Lower lobe of right lung (tissue), 2 donors: ENCODE data around the gene NUP35. TPM values are rescaled to one million over a fixed set of nuclear protein-coding genes. Genes with fewer than 3 reads are reported as not detected.

ENCODE experiments used
- ATAC-seq, 2 donors: fragments of 200-7000 bp; cut with Tn5 transposase; one replicate each; pipeline ENCODE4 v1.9.1; 2020 to 2022; ENCODE audit warnings: mild to moderate bottlenecking in 2 of 2, moderate library complexity in 2 of 2
- DNase-seq: peaks from one replicate; pipeline ENCODE4 v3.0.0-alpha.2; 2020
- H3K27ac ChIP-seq: fragments of 200-600 bp; one replicate; pipeline ENCODE4 v1.8.0; 2022
- H3K27me3 ChIP-seq: fragments of 200-600 bp; one replicate; pipeline ENCODE4 v1.8.0; 2022; ENCODE audit warnings: low read depth
- H3K36me3 ChIP-seq: fragments of 200-600 bp; one replicate; pipeline ENCODE4 v1.8.0; 2022; ENCODE audit warnings: mild to moderate bottlenecking
- H3K4me1 ChIP-seq: fragments of 200-600 bp; one replicate; pipeline ENCODE4 v1.8.0; 2022
- H3K4me3 ChIP-seq: fragments of 200-600 bp; one replicate; pipeline ENCODE4 v1.8.0; 2022; ENCODE audit warnings: mild to moderate bottlenecking
- H3K9me3 ChIP-seq: fragments of 200-600 bp; one replicate; pipeline ENCODE4 v1.8.0; 2022
- intact Hi-C: fragments of 100-400 bp; cut with DNase I; formaldehyde crosslinking; loops from one replicate; pipeline ENCODE4 v1.11.0; 2022
- total RNA-seq: library from RNA; stranded (reverse); fragmentation: NEBNext Ultra II Directional; extraction: Animal tissue kit (Norgen Biotek cat#: 25700); gene quantifications from one replicate; pipeline ENCODE4 v1.2.1, GENCODE V29; 2021
- TF ChIP-seq, protein P1 (sequence below): fragments of 200-600 bp; IDR thresholded peaks from one replicate; pipeline ENCODE4 v1.8.0; 2022; ENCODE audit warnings: antibody characterized with exemption, mild to moderate bottlenecking
- donor health status: DM: no; HTN: yes; CAD: no; lungs with severe emphysema.

The NUP35 gene
- total RNA-seq, 1 donor from 2014 or later, result 15.9 TPM

DNA sequence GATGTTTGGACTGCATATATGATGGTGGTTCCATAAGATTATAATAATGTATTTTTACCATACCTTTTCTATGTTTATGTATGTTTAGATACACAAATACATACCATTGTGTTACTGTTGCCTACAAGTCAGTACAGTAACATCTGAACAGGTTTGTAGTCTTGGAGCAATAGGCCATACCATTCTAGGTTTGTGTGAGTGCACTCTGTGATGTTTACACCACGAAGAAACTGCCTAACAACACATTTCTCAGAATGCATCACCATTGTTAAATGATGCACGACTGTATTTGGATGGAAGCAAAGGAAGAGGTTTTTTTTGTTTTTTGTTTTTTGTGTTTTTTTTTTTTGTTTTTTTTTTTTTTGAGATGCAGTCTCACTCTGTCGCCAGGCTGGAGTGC lies 36.2 kb upstream of the NUP35 start:
- no peaks in the 10 kb centered on the region for H3K9me3 ChIP-seq
- ATAC-seq, result no peak
- H3K4me3 ChIP-seq, result no peak overlapping the region
- no peak for DNase-seq
- H3K36me3 ChIP-seq, result no peaks in the 10 kb centered on the region
- intact Hi-C loops, result no loop called here
- no peaks in the 10 kb centered on the region for H3K27me3 ChIP-seq
- H3K4me1 ChIP-seq, result no peaks in the 10 kb centered on the region
- no peak overlapping the region for H3K27ac ChIP-seq
- TF ChIP-seq, protein P1, sequence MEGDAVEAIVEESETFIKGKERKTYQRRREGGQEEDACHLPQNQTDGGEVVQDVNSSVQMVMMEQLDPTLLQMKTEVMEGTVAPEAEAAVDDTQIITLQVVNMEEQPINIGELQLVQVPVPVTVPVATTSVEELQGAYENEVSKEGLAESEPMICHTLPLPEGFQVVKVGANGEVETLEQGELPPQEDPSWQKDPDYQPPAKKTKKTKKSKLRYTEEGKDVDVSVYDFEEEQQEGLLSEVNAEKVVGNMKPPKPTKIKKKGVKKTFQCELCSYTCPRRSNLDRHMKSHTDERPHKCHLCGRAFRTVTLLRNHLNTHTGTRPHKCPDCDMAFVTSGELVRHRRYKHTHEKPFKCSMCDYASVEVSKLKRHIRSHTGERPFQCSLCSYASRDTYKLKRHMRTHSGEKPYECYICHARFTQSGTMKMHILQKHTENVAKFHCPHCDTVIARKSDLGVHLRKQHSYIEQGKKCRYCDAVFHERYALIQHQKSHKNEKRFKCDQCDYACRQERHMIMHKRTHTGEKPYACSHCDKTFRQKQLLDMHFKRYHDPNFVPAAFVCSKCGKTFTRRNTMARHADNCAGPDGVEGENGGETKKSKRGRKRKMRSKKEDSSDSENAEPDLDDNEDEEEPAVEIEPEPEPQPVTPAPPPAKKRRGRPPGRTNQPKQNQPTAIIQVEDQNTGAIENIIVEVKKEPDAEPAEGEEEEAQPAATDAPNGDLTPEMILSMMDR, result no peak

DNA sequence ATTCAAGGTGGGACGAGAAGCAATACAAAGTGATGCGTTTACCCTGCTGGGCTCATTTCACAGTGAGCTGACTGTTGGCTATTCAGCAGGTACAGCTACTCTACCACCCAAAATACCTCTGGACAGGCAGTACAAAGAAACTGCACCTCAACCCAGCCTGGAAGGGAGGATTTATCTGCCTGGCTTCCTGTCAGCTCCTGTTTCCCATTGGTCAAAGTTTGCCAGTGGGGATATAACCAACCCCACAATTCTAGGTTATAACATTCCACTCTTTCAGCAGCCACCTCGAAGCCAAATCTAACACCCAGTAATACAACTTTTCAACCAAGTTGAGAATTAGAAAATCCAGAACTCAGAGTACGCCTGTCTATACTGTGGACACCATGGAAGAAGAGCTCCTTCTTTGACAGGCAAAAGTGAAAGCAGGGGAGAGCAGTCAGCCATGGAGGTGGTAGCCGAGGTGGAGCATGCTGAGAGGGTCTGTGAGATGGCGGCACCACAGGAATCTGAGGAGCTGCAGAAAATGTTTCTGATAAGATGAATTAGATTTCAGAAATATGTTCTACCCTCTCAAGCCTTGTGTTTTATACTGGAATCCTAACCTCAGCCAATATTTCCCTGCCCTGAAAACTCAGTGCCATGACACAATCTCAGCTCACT lies 34.9 kb upstream of the NUP35 start:
- no peak for ATAC-seq
- Histone ChIP-seq H3K4me3 (no peak overlapping the region), H3K9me3 (no peaks in the 10 kb centered on the region), H3K4me1 (no peaks in the 10 kb centered on the region), H3K27me3 (no peaks in the 10 kb centered on the region), H3K36me3 (no peaks in the 10 kb centered on the region), H3K27ac (no peak overlapping the region)
- intact Hi-C loops, result no loop called here
- DNase-seq, result no peak
- TF ChIP-seq, protein P1, result no peak

DNA sequence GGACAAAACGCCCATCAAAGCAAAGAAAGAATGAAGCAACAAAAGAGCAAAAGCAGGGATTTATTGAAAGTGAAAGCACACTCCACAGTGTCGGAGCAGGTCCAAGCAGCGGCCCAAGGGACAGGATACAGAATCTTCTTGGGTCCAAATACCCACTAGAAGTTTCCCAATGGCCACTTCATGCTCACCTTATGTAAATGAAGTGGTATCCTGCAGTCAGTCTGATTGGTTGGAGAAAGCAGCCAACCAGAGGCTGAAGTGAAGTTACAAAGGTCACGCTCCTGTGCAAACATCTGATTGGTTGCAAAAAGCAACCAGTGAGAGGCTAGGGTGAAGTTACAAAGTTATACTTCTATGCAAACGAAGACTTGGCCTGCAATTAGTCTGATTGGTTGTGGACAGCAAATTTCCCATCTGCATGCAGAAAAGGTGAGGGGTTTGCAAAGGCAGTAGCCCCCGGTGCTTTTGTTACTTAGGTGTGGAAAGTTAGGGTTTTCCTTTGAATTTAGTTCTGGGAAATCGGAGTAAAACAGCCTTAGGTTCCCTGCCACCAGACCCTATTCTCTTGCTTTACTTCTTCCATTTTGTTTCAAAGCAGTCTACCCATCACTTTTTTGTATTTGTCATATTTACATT lies 32.8 kb upstream of the NUP35 start:
- H3K27ac ChIP-seq, result peak overlapping the region; percentile 8

DNA sequence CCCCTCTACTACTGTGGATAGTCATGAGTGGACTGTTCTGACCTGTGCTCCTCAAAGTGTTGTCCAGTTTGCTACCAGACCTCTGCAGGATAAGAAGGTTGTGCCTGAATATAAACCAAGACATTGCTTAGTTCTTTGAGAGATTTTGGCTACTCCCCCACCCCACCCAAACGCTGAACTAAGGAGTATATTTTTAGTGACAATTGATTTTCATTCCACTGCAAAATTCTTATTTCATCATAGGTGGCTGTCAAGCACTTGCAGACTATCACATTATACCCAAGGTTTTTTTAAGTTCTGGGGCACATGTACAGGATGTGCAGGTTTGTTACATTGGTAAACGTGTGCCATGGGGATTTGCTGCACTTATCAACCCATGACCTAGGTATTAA lies 32.3 kb upstream of the NUP35 start:
- TF ChIP-seq, protein P1, result no peak
- Histone ChIP-seq H3K36me3 (no peaks in the 10 kb centered on the region), H3K27ac (no peak overlapping the region), H3K27me3 (no peaks in the 10 kb centered on the region), H3K4me1 (no peaks in the 10 kb centered on the region), H3K4me3 (no peak overlapping the region), H3K9me3 (no peaks in the 10 kb centered on the region)
- ATAC-seq (no peak), DNase-seq (no peak)
- intact Hi-C loops, result no loop called here

More for the DNA sequence above, 32.8 kb upstream of the NUP35 start:
- DNase-seq (no peak), ATAC-seq (no peak)
- Histone ChIP-seq H3K36me3 (no peaks in the 10 kb centered on the region), H3K9me3 (no peaks in the 10 kb centered on the region), H3K27me3 (no peaks in the 10 kb centered on the region), H3K4me3 (peak overlapping the region; percentile 21), H3K4me1 (no peaks in the 10 kb centered on the region)
- intact Hi-C loops, result no loop called here
- TF ChIP-seq, protein P1, result no peak

DNA sequence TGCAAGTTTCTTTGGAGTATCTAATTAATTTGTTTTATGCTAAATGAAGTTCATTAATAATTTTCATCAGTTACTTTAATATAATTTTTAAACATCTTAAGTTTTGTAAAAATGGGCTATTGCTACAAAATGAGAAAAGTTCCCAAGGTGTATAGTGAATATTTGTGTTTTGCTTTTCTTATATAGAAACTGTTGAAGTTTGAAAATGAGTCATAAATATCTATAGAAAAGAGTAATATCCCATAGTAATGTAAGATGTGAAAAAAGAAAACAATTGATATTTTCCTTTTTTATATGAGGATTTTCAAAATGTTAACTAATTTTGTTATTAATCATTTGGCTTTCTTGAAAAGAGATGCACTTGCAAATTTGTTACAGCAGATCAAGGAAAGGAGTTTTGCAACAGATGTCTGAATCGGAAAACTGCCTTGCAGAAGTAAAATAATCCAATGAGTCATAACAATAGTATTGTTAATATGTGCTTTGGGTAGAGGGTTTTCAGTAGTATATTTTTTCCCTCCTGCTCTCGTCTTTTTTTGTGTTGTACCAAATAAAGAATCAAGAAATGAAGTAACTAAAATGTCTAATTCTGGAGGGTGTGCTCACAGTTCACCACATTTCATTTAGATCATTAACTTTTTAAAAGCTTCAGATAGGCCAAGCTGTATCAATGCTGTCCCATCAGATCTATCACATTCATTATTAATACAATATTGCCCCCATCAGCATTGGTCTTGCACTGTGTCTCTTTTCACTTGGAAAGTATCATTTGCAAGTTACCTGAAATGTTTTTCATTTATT lies 30.2 kb upstream of the NUP35 start:
- ATAC-seq, result no peak
- Histone ChIP-seq H3K27ac (no peak overlapping the region), H3K4me1 (no peaks in the 10 kb centered on the region), H3K9me3 (no peaks in the 10 kb centered on the region), H3K27me3 (no peaks in the 10 kb centered on the region), H3K4me3 (no peak overlapping the region), H3K36me3 (no peaks in the 10 kb centered on the region)
- no peak for DNase-seq
- intact Hi-C loops, result no loop called here
- TF ChIP-seq, protein P1, result no peak
